Spinal cord (tissue), 10 donors: ENCODE results near the gene PLAAT2. TPM values are rescaled to one million over a fixed set of nuclear protein-coding genes. Genes with fewer than 3 reads are reported as not detected.
"Not testable (repeated sequence)": the region's sequence is repeated elsewhere in the genome, so short reads cannot be mapped to it uniquely, and the experiment has no call there.

Experiments
- DNase-seq, 6 donors: peaks; one replicate each; pipeline versions ENCODE4 v3.0.0 to v3.0.0-alpha.2; 2013 to 2015; ENCODE audit warnings: low spot score in 6 of 6, low read depth in 4 of 6
- H3K27ac ChIP-seq: one replicate; pipeline ENCODE4 v1.5.1; 2013; ENCODE audit warnings: low read depth, low read length, control low read depth
- H3K27me3 ChIP-seq: one replicate; pipeline ENCODE4 v1.6.1; 2013; ENCODE audit warnings: low read length; ENCODE audit not compliant: control insufficient read depth, insufficient read depth
- H3K36me3 ChIP-seq: one replicate; pipeline ENCODE4 v1.6.1; 2013; ENCODE audit warnings: low read length; ENCODE audit not compliant: control insufficient read depth, insufficient read depth
- H3K4me1 ChIP-seq: one replicate; pipeline ENCODE4 v1.6.1; 2013; ENCODE audit warnings: low read length; ENCODE audit not compliant: control insufficient read depth, insufficient read depth
- H3K4me3 ChIP-seq: one replicate; pipeline ENCODE4 v1.5.1; 2013; ENCODE audit warnings: low read depth, low read length, control low read depth
- H3K9me3 ChIP-seq: one replicate; pipeline ENCODE4 v1.6.1; 2013; ENCODE audit warnings: low read length; ENCODE audit not compliant: control insufficient read depth, insufficient read depth
- WGBS: methylation state at CpG from one replicate; pipeline ENCODE4 v1.1.5; 2013; ENCODE audit warnings: missing lambda C conversion rate; ENCODE audit not compliant: insufficient coverage; 5-methylcytosine and 5-hydroxymethylcytosine counted together
- polyA plus RNA-seq, 2 donors: library from polyadenylated mRNA; unstranded; fragments of 120-200 nt; gene quantifications; one replicate each; pipeline ENCODE4 v1.2.1, GENCODE V29; 2013; ENCODE audit not compliant: insufficient read length in 2 of 2
- total RNA-seq, 2 donors: library from RNA; depleted of rRNA in 1 of 2; stranded (reverse); fragments of 120-200 nt in 1 of 2; fragments of >200 nt in 1 of 2; gene quantifications; one replicate each; pipeline versions ENCODE4 v1.2.3 to v1.2.4, GENCODE V29; 2013 to 2014
- donor health status: healthy.

Gene PLAAT2
- total and polyA plus RNA-seq, 4 donors: 0.28 to 0.72 (median 0.35) TPM; not detected in 1

DNA sequence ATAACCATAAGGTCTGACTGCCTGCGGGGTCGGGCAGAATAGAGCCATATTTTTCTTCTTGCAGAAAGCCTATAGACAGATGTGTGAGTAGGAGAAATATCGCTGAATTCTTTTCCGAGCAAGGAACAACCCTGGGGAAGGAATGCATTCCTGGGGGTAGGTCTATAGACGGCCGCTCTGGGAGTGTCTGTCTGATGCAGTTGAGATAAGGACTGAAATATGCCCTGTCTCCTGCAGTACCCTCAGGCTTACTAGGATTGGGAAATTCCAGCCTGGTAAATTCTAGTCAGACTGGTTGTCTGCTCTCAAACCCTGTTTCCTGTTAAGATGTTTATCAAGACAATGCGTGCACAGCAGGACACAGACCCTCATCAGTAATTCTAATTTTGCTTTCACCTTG is 18.0 kb upstream of the PLAAT2 start:
- not testable (repeated sequence) for H3K4me3 ChIP-seq, H3K36me3 ChIP-seq, H3K27ac ChIP-seq, H3K4me1 ChIP-seq, H3K9me3 ChIP-seq, H3K27me3 ChIP-seq, DNase-seq
- WGBS: 92% methylated on average over 4 of the region's 7 CpGs

- H3K4me1 ChIP-seq, H3K9me3 ChIP-seq, H3K4me3 ChIP-seq, H3K27me3 ChIP-seq, H3K27ac ChIP-seq, H3K36me3 ChIP-seq, DNase-seq: not testable (repeated sequence)
- WGBS: no CpG with 5 or more reads among the region's 3 CpGs
Observed at GRCh38 chr11:63578882-63579281, 15.7 kb upstream of the PLAAT2 start.

DNA sequence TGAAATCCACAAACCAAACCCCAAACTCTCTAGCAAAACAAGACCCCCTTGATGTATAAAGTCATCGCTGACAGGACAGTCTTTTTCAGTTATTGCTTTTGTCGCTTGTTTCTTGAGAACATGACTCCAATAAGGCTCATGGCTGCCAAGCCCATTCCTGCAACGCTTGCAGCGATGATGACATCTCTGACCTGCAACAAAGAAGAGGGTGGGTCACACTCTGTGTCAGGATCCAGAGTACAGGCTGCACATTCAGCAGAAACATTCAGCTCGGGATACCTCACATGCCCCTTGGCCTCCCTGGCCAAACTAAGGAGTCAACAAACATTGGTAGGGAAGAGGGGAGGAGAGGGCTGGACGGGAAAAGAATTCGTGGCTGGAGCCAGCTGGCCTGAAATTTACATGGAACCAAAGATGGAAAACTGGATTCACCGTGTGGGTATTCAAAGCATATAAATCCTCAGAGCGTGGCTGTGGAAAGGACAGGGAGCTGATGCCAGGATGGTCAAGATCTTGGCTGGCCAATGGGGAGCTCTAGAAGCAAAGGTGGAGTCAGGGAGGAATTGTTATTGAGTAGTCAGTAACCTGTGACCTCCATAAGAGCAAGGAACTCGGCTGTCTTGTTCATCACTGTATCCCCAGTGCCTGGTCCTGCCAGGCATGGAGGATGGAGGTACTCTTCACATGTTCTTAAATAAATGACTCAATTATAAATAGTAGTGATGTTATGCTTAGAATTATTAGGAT is 11.8 kb upstream of the PLAAT2 start:
- H3K4me3 ChIP-seq: peak overlapping the region; percentile 1
- no peaks in the 10 kb centered on the region for H3K9me3 ChIP-seq
- no peaks in the 10 kb centered on the region for H3K36me3 ChIP-seq
- peak overlapping the region; percentile 70 for H3K27ac ChIP-seq
- peaks cover 8% of the 10 kb centered on the region for H3K4me1 ChIP-seq
- peak in 1 of 6 donors; percentile 25 for DNase-seq
- H3K27me3 ChIP-seq: no peaks in the 10 kb centered on the region
- WGBS: 64% methylated on average over 9 of the region's 10 CpGs

- Histone ChIP-seq H3K4me1 (peaks cover 8% of the 10 kb centered on the region), H3K4me3 (peak overlapping the region; percentile 1), H3K27me3 (no peaks in the 10 kb centered on the region), H3K9me3 (no peaks in the 10 kb centered on the region), H3K27ac (peak overlapping the region; percentile 70), H3K36me3 (no peaks in the 10 kb centered on the region)
- 66% methylated on average over 11 of the region's 15 CpGs for WGBS
- peak in 1 of 6 donors; percentile 59 for DNase-seq
Observed at GRCh38 chr11:63573881-63574855, 11.0 kb upstream of the PLAAT2 start.

GRCh38 chr11:63572026-63572688 is 9.0 kb upstream of the PLAAT2 start:
- H3K4me3 ChIP-seq: no peak overlapping the region
- DNase-seq: no peak

GRCh38 chr11:63569570-63569969 is 6.4 kb upstream of the PLAAT2 start:
- H3K4me1 ChIP-seq: peaks cover 11% of the 10 kb centered on the region
- H3K9me3 ChIP-seq: no peaks in the 10 kb centered on the region
- H3K27ac ChIP-seq: no peak overlapping the region
- H3K36me3 ChIP-seq: no peaks in the 10 kb centered on the region
- no peak for DNase-seq
- no CpG with 5 or more reads among the region's 3 CpGs for WGBS
- H3K27me3 ChIP-seq: no peaks in the 10 kb centered on the region
- no peak overlapping the region for H3K4me3 ChIP-seq

More at GRCh38 chr11:63572026-63572688, 9.0 kb upstream of the PLAAT2 start:
- no peak overlapping the region for H3K27ac ChIP-seq
- H3K9me3 ChIP-seq: no peaks in the 10 kb centered on the region
- no peaks in the 10 kb centered on the region for H3K27me3 ChIP-seq
- H3K4me1 ChIP-seq: peaks cover 8% of the 10 kb centered on the region
- no peaks in the 10 kb centered on the region for H3K36me3 ChIP-seq
- 65% methylated on average over 3 of the region's 3 CpGs for WGBS

DNA sequence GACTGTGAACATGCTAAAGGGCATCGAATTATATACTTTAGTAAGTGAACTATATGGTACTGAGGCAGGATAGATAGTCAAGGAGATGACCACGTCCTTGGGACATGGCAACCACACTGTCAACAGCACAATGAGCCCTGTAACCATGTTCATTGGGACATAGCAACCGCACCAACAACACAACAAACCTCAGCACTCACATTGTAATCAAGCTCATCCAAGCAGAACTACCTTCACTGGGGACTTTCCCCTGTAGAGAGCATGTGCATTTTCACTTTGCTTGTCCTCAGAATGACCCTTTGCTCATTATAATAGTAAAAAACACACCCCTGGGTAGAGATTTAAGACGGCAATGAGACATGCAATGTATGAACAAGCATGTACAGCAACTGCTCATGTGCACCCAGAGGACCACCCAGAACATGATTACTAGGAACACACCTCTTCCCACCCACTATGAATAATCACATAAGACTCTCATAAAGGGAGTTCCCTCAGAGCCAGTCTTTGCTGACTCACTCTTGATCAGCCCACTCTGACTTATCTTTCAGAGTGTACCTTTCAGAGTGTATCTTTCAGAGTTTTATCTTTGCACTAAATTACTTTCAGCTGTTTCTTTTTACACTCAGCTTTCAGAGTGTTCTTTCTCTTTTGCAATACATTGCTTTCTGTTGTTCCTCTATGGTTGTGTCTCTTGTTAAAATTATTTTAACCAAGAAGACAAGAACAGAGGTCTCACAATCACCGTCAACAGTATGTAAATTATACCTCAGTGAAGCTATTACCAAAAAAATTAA is 4.1 kb upstream of the PLAAT2 start:
- Histone ChIP-seq H3K27me3 (no peaks in the 10 kb centered on the region), H3K27ac (no peak overlapping the region), H3K36me3 (no peaks in the 10 kb centered on the region), H3K9me3 (no peaks in the 10 kb centered on the region), H3K4me1 (peaks cover 7% of the 10 kb centered on the region), H3K4me3 (no peak overlapping the region)
- WGBS: 64% methylated on average over 3 of the region's 5 CpGs
- DNase-seq: peak in 2 of 6 donors; percentile 10 to 47

DNA sequence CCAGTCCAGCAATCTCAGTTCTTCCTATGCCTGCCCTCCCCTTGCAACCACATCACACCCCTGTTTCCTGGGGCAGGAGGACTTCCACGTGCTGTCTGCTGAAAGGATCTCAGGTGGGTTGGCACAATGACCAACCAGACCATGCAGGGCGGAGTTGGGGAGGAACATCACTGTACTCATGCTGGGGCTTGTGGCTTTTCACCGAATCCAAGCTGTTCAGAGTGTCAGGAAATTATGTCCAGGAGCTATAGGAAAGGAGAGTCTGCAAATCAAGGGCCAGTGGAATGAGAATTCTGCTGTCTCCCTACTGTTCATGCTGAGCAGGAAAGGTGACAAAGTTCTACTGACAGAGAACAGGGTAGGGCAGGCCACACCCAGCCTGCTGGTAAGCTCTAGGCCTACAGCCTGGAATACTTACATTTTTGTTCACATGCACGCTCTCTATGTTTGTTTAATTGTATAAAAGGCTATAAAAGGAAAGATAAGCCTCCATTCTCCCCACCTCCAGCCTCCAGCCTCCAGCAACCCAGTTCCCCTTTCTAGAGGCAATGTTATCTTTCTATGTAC is 1.7 kb upstream of the PLAAT2 start:
- no peaks in the 10 kb centered on the region for H3K36me3 ChIP-seq
- no peaks in the 10 kb centered on the region for H3K27me3 ChIP-seq
- DNase-seq: no peak
- no peak overlapping the region for H3K4me3 ChIP-seq
- no peak overlapping the region for H3K27ac ChIP-seq
- no peaks in the 10 kb centered on the region for H3K9me3 ChIP-seq
- peaks cover 13% of the 10 kb centered on the region for H3K4me1 ChIP-seq
- 93% methylated on average over 3 of the region's 4 CpGs for WGBS
